Lower leg skin (tissue), 4 donors: ENCODE results near the gene TNFRSF8. TPM values are rescaled to one million over a fixed set of nuclear protein-coding genes. Genes with fewer than 3 reads are reported as not detected.

Source experiments
- DNase-seq, 2 donors: peaks; one replicate each; pipeline ENCODE4 v3.0.0-alpha.2; 2019; ENCODE audit warnings: low spot score in 2 of 2
- H3K4me3 ChIP-seq: fragments of 200-600 bp; sonication (generic); 2 replicates; pipeline ENCODE4 v1.5.1; 2017; ENCODE audit warnings: mild to moderate bottlenecking, low read depth; ENCODE audit not compliant: poor library complexity, severe bottlenecking
- POLR2A ChIP-seq, 2 donors: fragments of 450-650 bp; IDR thresholded peaks; one replicate each; pipeline ENCODE4 v1.6.1; 2016 to 2017; ENCODE audit warnings: antibody characterized with exemption in 2 of 2, mild to moderate bottlenecking in 1 of 2, moderate library complexity in 1 of 2
- WGBS, 2 donors: methylation state at CpG; one replicate each; pipeline ENCODE4 v1.1.5; 2018; 5-methylcytosine and 5-hydroxymethylcytosine counted together
- intact Hi-C: fragments of 100-400 bp; cut with DNase I; formaldehyde crosslinking; loops from one replicate; pipeline ENCODE4 v1.15.0; 2023; ENCODE audit warnings: low total_unique reads
- total RNA-seq, 4 donors: library from RNA; depleted of rRNA; stranded (reverse); fragments of >200 nt; gene quantifications; one replicate each; pipeline ENCODE4 v1.1.0, GENCODE V29; 2016
- TF ChIP-seq, protein P1 (sequence below), 3 donors: fragments of 450-650 bp; IDR thresholded peaks; one replicate each; pipeline ENCODE4 v1.5.1; 2016; ENCODE audit warnings: antibody characterized with exemption in 3 of 3, mild to moderate bottlenecking in 3 of 3, moderate library complexity in 2 of 3

Gene TNFRSF8
- total RNA-seq, 4 donors from 2014 or later: 0.72 to 4.1 (median 1.9) TPM

DNA sequence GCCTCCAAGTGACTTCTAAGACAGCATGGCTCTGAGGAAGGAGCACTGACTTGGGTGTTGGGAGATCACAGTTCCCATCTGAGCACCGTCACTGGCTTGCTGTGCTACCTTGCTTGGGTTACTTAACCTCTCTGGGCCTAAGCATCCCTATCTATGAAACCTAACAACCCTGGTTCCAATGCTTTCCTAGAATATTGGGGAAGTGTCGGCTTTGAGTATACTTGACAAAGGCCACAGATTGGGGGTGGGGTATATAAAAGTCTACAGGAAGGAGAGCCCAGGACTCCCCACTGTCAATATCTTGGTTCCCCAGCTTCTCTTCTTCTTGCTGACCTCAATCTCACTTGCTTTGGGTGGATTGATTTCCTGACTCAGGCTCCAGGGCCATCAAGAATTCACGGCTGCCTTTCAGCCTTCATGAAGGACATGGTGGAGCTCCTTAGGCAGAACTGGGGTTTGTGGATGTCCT is 110.0 kb downstream of the TNFRSF8 start:
- WGBS, 2 donors: 73 to 79% methylated on average over 3 of the region's 3 CpGs
- TF ChIP-seq, protein P1, sequence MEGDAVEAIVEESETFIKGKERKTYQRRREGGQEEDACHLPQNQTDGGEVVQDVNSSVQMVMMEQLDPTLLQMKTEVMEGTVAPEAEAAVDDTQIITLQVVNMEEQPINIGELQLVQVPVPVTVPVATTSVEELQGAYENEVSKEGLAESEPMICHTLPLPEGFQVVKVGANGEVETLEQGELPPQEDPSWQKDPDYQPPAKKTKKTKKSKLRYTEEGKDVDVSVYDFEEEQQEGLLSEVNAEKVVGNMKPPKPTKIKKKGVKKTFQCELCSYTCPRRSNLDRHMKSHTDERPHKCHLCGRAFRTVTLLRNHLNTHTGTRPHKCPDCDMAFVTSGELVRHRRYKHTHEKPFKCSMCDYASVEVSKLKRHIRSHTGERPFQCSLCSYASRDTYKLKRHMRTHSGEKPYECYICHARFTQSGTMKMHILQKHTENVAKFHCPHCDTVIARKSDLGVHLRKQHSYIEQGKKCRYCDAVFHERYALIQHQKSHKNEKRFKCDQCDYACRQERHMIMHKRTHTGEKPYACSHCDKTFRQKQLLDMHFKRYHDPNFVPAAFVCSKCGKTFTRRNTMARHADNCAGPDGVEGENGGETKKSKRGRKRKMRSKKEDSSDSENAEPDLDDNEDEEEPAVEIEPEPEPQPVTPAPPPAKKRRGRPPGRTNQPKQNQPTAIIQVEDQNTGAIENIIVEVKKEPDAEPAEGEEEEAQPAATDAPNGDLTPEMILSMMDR (IDR thresholded peaks at IDR 0.05): no peak
- no peak for TF ChIP-seq POLR2A (IDR thresholded peaks at IDR 0.05)
- intact Hi-C loops: no loop called here
- H3K4me3 ChIP-seq: no peak overlapping the region
- DNase-seq: no peak

DNA sequence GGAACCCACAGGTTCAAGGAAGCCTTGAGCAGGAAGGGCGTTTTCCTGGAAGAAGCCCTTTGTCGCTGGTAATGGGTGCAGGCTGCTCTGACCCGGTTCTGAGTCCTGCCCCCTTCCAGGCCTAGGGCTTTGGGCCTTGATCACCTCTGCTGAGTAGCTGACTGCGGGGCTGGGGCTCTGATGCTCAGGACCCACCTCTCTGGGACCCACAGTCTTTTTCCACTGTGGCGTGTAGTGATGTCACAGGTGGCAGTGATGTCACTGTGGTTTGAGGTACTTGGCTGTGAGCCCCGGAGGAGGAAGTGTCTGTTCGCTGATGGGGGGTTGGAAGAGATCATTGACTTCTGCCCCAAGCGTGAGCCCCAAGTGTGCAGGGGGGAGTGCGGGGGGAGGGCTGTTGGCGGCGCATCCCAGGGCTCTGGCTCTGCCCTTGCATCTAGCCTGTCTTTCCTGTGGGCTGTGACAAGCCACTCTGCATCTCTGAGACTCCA is 110.6 kb downstream of the TNFRSF8 start:
- H3K4me3 ChIP-seq: no peak overlapping the region
- intact Hi-C loops: no loop called here
- TF ChIP-seq, protein P1 (IDR thresholded peaks at IDR 0.05): no peak
- TF ChIP-seq POLR2A (IDR thresholded peaks at IDR 0.05): no peak
- DNase-seq: peak in 1 of 2 donors; percentile 94
- WGBS, 2 donors: 52 to 65% methylated on average over 11 of the region's 11 CpGs

DNA sequence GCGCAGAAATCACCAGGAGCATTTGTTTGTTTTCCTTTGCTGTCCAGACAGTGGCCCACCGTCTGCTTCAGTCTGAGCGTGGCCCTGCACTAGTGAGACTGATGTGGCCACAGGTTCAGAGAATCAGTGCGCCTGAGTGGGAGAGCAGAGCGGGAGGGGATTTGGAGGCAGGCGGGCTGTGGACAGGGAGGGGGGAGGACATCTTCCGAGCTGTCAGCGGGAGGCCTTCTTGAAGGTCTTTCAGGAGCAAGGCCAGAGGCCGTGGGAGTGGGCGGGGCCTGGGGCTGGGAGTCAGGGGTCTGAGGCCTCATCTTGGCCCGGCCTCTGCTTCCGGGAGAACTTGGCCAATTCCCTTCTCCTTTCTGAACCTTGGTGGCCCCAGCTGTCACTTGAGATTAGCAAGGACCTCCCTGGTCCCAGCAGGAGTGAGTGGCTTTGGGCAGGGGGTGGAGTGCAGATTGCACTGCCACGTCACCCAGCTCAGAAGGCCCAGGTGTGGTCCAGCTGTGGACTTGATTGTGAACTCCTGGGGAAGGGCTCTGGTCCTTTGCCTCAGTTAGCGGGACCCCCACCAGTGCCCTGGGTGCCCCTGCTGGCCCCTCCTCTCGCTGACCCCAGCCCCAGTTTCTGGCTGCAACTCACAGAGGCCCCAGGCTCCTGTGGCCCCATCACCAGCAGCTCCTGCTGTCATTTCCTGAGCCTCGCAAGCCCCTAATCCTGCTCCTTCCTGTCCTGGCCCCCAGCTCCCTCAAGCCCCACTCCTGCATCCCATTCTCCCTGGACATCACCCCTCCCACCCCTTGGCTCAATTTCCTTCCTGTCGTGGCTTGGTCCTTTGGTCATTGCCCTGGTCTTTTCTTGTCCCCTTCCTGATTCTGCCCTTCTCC is 112.1 kb downstream of the TNFRSF8 start:
- 72 to 81% methylated on average over 17 of the region's 17 CpGs for WGBS, 2 donors
- no peak overlapping the region for H3K4me3 ChIP-seq
- intact Hi-C loops: no loop called here
- no peak for DNase-seq
- no peak for TF ChIP-seq POLR2A (IDR thresholded peaks at IDR 0.05)
- TF ChIP-seq, protein P1 (IDR thresholded peaks at IDR 0.05): no peak

DNA sequence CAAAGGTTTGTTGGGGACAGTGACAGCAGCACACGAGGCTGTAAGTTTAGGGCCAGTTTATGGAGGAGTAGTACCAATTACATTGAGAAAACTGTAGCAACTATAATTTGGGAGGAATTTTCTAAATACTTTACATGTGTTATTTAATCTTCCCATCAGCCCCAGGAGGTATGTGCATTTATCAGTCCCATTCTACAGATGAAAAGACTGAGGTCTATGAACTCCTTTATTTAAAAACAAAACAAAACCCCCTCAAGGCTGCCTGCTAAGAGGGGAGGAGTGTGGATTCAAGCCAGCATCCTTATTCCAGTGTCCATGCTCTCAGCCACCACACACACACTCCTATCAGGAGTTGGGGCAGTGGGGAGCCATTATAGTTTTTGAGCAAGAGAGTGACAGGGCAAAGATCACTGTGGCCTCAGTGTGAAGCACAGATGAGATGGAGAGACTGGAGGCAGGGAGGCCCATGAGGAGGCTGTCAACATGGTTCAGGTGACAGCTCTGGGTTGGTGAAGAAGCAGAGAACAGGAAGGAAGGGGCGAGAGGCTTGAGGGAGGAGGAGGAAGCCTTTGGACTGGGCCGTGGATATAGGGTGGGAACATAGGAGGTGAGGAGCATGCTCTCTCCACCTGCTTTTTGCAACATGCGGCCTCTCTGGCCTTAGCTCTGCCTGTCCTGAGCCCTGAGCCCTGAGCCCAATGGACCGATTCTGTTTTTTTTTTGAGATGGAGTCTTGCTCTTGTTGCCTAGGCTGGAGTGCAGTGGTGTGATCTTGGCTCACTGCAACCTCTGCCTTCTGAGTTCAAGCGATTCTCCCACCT is 113.4 kb downstream of the TNFRSF8 start:
- TF ChIP-seq, protein P1 (IDR thresholded peaks at IDR 0.05): no peak
- no peak for TF ChIP-seq POLR2A (IDR thresholded peaks at IDR 0.05)
- WGBS, 2 donors: 84 to 86% methylated on average over 6 of the region's 6 CpGs
- no peak overlapping the region for H3K4me3 ChIP-seq
- DNase-seq: no peak
- intact Hi-C loops: no loop called here

DNA sequence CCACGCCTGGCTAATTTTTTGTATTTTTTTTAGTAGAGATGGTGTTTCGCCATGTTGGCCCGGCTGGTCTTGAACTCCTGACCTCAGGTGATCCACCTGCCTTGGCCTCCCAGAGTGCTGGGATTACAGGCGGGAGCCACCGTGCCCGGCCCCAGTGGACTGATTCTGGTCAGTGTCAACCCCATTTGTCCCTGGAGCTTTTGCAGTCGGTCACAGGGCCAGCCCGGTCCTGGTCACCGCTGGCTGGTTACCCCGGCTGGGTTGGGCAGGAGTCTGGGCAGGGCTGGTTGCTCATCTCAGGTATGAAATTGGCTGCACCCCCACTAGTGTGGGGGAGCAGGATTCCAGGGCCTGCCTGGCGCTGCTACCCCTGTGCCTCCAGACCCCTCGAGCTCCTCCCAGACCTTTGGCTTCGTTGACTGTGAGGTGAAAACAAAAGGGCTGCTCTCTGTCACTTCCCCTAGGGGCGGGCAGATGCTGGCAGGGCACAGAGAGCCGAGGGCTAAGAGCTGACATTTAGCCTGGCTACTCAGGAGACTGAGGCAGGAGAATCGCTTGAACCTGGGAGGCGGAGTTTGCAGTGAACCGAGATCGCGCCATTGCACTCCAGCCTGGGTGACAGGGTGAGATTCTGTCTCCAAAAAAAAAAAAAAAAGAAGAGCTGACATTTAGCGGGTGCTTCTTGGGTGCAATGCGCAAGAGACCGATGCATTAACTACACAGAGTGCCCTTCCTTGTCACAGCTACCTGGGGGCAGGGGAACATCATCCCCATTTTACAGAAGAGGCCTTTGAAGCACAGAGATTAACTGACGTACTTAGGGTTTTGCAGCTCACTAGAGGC is 114.3 kb downstream of the TNFRSF8 start:
- no peak for DNase-seq
- intact Hi-C loops: no loop called here
- 76 to 83% methylated on average over 24 of the region's 24 CpGs for WGBS, 2 donors
- TF ChIP-seq, protein P1 (IDR thresholded peaks at IDR 0.05): no peak
- TF ChIP-seq POLR2A (IDR thresholded peaks at IDR 0.05): no peak
- no peak overlapping the region for H3K4me3 ChIP-seq
